Breast epithelium (tissue), 3 donors: Measurements from ENCODE around the gene TEX264.
"Not testable (repeated sequence)": the region's sequence is repeated elsewhere in the genome, so short reads cannot be mapped to it uniquely, and the experiment has no call there.

Experiments used
- POLR2A ChIP-seq: fragments of 450-650 bp; IDR thresholded peaks from one replicate; pipeline ENCODE4 v1.6.1; 2016; ENCODE audit warnings: antibody characterized with exemption, mild to moderate bottlenecking, moderate library complexity
- TF ChIP-seq, protein P1 (sequence below), 3 donors: fragments of 450-650 bp; IDR thresholded peaks; one replicate each; pipeline ENCODE4 v1.5.1; 2016 to 2017; ENCODE audit warnings: antibody characterized with exemption in 3 of 3, mild to moderate bottlenecking in 3 of 3, moderate library complexity in 3 of 3

DNA sequence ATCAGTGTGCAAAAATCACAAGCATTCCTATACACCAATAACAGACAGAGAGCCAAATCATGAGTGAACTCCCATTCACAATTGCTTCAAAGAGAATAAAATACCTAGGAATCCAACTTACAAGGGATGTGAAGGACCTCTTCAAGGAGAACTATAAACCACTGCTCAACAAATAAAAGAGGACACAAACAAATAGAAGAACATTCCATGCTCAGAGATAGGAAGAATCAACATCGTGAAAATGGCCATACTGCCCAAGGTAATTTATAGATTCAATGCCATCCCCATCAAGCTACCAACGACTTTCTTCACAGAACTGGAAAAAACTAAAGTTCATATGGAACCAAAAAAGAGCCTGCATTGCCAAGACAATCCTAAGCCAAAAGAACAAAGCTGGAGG, 18.9 kb upstream of the TEX264 start:
- TF ChIP-seq, protein P1, sequence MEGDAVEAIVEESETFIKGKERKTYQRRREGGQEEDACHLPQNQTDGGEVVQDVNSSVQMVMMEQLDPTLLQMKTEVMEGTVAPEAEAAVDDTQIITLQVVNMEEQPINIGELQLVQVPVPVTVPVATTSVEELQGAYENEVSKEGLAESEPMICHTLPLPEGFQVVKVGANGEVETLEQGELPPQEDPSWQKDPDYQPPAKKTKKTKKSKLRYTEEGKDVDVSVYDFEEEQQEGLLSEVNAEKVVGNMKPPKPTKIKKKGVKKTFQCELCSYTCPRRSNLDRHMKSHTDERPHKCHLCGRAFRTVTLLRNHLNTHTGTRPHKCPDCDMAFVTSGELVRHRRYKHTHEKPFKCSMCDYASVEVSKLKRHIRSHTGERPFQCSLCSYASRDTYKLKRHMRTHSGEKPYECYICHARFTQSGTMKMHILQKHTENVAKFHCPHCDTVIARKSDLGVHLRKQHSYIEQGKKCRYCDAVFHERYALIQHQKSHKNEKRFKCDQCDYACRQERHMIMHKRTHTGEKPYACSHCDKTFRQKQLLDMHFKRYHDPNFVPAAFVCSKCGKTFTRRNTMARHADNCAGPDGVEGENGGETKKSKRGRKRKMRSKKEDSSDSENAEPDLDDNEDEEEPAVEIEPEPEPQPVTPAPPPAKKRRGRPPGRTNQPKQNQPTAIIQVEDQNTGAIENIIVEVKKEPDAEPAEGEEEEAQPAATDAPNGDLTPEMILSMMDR (IDR thresholded peaks at IDR 0.05): not testable (repeated sequence)
- TF ChIP-seq POLR2A: not testable (repeated sequence)
